Measurements from ENCODE around the gene CRACR2A.
A peak's percentile ranks its signal among the peaks of the same experiment; 100 is the strongest.

CRACR2A gene

DNA sequence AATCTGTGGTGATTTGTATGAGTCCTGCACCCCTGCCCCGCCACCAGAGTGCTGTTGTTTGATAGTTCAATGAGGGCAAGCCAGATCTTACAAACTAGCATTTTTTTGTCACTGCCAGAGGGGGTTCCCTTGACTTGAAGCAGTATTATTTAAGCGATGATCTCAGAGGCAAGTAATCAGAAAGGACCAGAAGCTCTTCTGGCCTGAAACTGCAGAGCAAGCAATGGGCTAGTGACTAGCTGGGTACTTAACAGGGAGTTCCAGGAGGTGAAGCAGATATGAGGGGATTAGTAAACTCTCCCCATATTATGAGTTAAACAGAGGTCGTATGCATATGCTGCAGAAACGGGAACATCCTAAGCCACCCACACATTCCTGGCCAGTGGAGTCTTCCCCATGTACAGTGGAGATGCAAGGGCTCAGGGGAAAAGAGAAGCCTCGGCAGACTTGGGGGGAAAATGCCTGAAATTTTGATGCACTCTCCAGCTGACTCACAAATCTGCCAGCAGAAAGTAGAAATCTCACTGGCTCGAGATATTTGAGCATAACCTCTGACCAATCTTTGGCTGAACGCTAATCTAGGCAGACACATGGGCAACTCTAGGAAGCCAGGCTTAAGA, 8.3 kb upstream of the CRACR2A start:
- Histone ChIP-seq H3K4me1 (ENCODE audit: control insufficient read depth in 1 of 2, insufficient read depth in 1 of 2, low read depth in 1 of 2, low read length in 1 of 2) (peaks cover 0 to 6% of the 10 kb centered on the region in 2 experiments), H3K9me3 (no peaks in the 10 kb centered on the region), H3K27ac (no peak overlapping the region), H3K36me3 (no peaks in the 10 kb centered on the region), H3K4me3 (ENCODE audit: low read depth in 1 of 2, low read length in 1 of 2) (no peak overlapping the region), H3K27me3 (no peaks in the 10 kb centered on the region)
- TF ChIP-seq, protein P1, sequence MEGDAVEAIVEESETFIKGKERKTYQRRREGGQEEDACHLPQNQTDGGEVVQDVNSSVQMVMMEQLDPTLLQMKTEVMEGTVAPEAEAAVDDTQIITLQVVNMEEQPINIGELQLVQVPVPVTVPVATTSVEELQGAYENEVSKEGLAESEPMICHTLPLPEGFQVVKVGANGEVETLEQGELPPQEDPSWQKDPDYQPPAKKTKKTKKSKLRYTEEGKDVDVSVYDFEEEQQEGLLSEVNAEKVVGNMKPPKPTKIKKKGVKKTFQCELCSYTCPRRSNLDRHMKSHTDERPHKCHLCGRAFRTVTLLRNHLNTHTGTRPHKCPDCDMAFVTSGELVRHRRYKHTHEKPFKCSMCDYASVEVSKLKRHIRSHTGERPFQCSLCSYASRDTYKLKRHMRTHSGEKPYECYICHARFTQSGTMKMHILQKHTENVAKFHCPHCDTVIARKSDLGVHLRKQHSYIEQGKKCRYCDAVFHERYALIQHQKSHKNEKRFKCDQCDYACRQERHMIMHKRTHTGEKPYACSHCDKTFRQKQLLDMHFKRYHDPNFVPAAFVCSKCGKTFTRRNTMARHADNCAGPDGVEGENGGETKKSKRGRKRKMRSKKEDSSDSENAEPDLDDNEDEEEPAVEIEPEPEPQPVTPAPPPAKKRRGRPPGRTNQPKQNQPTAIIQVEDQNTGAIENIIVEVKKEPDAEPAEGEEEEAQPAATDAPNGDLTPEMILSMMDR (IDR thresholded peaks at IDR 0.05), result no peak

DNA sequence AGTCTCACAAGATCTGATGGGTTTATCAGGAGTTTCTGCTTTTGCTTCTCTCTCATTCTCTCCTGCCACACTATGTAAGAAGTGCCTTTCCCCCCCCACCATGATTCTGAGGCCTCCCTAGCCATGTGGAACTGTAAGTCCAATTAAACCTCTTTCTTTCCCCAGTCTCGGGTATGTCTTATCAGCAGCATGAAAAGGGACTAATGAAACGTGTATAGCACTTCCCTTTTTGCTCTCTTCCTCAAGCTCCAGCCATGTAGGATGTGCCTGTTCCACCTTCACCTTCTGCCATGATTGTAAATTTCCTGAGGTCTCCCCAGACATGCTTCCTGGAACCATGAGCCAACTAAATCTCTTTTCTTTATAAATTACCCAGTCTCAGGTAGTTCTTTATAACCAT, 7.0 kb upstream of the CRACR2A start:
- Histone ChIP-seq H3K27me3 (no peaks in the 10 kb centered on the region), H3K9me3 (no peaks in the 10 kb centered on the region), H3K36me3 (no peaks in the 10 kb centered on the region), H3K4me3 (ENCODE audit: low read depth in 1 of 2, low read length in 1 of 2) (no peak overlapping the region), H3K27ac (peak overlapping the region; percentile 52), H3K4me1 (ENCODE audit: control insufficient read depth in 1 of 2, insufficient read depth in 1 of 2, low read depth in 1 of 2, low read length in 1 of 2) (peaks cover 0 to 6% of the 10 kb centered on the region in 2 experiments)
- TF ChIP-seq, protein P1 (IDR thresholded peaks at IDR 0.05), result no peak

DNA sequence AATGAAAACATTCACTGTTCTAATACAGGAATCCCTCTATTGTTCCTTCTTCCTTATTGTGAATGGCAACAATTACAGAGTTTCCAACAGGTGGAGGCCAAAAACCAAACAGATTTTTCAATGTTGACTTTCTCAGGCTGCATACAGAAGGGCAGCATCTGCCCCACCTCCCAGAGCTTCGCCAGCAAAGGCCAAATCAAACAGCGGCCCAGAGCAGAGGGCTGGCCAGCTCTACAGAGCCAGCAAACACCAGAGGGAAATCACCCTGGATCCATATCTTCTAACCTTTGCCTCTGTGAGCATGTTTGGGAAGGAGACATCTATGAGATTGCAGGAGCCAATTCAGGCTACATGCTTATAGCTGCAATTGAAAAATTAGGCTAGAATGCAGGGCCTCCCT, 4.4 kb upstream of the CRACR2A start:
- H3K4me3 ChIP-seq (ENCODE audit: low read depth in 1 of 2, low read length in 1 of 2), result no peak overlapping the region
- H3K4me1 ChIP-seq (ENCODE audit: control insufficient read depth in 1 of 2, insufficient read depth in 1 of 2, low read depth in 1 of 2, low read length in 1 of 2), result peaks cover 14 to 26% of the 10 kb centered on the region in 2 experiments
- no peak overlapping the region for H3K27ac ChIP-seq
- TF ChIP-seq, protein P1 (IDR thresholded peaks at IDR 0.05), result no peak
- H3K27me3 ChIP-seq, result no peaks in the 10 kb centered on the region
- H3K9me3 ChIP-seq, result no peaks in the 10 kb centered on the region
- H3K36me3 ChIP-seq, result no peaks in the 10 kb centered on the region

DNA sequence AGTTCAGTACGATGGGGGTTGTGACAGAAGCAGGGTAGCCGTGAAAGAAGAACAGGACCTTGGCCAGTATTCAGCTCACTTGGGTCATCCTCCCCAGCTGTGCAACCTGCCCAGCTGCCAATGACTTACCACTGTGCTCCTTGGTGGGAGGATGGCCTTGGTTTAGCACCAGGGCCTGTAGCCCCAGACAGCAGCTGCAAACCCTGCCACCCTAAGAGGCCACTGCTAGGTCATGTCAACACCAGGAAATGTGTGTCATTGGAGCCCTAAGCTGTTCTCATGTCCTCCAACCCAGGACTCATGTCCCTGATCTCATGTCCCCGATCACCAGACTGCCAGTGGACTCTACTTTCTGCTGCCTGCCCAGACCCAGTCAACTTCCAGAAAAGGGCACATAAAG, 3.0 kb upstream of the CRACR2A start:
- Histone ChIP-seq H3K27ac (no peak overlapping the region), H3K36me3 (no peaks in the 10 kb centered on the region)
- TF ChIP-seq, protein P1 (IDR thresholded peaks at IDR 0.05), result no peak

DNA sequence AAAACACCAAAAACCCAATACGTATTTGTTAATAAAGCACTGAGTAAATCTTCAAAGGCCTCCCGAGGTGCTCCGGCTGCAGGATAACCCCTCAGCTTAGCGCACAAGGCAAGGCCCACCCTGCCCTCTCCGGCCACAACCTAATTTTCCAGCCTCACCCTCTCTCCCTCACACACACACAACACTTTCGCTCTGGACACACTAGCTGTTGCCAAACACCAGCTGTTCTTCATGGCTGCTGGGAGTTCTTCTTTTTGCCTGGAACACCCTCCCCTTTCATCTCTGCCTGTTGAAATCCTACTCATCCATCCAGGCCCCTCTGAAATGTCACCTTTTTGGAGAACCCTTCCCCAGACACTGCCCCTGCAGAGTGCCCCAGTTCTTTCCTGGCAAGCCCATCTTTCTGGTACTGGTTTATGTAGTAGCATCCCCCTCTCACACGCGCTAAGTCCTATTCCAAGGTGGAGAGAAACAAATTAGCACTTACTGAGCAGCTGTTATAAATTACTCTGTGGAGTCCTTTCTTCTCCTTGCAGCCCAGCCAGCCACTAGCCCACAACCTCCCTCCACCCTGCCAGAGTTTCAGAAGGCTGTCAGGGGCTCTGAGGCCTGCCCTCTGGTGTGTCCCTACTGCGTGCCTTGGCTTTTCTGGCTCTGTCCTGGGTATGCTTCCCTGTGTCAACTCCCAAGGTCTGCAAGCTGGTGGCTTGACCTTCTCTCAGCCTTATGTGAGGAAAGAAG, 805 bp upstream of the CRACR2A start:
- Histone ChIP-seq H3K36me3 (no peaks in the 10 kb centered on the region), H3K4me3 (ENCODE audit: low read depth in 1 of 2, low read length in 1 of 2) (peak overlapping the region; percentile 71 to 86), H3K27me3 (no peaks in the 10 kb centered on the region), H3K9me3 (no peaks in the 10 kb centered on the region), H3K4me1 (ENCODE audit: control insufficient read depth in 1 of 2, insufficient read depth in 1 of 2, low read depth in 1 of 2, low read length in 1 of 2) (peaks cover 47 to 55% of the 10 kb centered on the region in 2 experiments), H3K27ac (peak overlapping the region; percentile 90)
- TF ChIP-seq, protein P1 (IDR thresholded peaks at IDR 0.05), result no peak

More for the DNA sequence above, 3.0 kb upstream of the CRACR2A start:
- Histone ChIP-seq H3K4me3 (ENCODE audit: low read depth in 1 of 2, low read length in 1 of 2) (no peak overlapping the region), H3K4me1 (ENCODE audit: control insufficient read depth in 1 of 2, insufficient read depth in 1 of 2, low read depth in 1 of 2, low read length in 1 of 2) (peaks cover 28 to 40% of the 10 kb centered on the region in 2 experiments), H3K9me3 (no peaks in the 10 kb centered on the region), H3K27me3 (no peaks in the 10 kb centered on the region)
